Fibroblast of mammary gland (primary cell): Measurements from ENCODE around the gene UCP2.

Experiments used
- DNase-seq: peaks from one replicate; pipeline ENCODE4 v3.0.0-alpha.2; 2010; ENCODE audit warnings: low read depth
- H3K4me3 ChIP-seq: 2 replicates; pipeline ENCODE4 v1.5.1; 2011; ENCODE audit warnings: low read depth, mild to moderate bottlenecking, low read length, moderate library complexity; ENCODE audit not compliant: control insufficient read depth
- TF ChIP-seq, protein P1 (sequence below): conservative IDR thresholded peaks from 2 replicates; pipeline ENCODE4 v1.5.1; 2011; ENCODE audit warnings: low read depth, low read length, inconsistent platforms; ENCODE audit not compliant: control insufficient read depth, insufficient read depth

Gene UCP2

DNA sequence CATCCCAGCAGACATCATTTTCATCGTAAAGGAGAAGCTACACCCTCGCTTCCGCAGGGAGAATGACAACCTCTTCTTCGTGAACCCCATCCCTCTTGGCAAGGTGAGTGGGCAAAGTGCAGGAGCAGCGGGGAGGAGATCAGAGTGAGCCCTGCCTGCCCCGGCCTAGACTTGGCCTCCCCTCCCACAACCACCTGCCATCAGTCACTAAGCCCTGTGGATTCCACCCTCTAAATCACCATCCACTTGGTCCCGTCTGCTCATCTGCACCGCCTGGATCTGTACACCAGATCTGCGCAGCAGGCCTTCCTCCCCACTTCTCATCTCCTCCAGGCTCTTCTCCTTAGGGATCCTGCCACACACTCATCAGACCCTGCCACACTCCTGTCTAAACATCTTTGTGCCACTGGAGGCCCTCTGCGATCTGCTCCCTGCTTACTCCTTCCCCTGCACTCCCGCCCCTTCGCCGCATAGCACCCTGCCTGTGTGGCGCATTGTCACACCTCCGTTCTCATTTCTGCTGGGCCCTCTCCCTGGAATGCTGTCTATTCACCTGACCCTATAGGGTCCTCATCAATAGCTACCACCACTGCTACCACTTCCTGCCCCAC is 14.2 kb downstream of the UCP2 start:
- TF ChIP-seq, protein P1, sequence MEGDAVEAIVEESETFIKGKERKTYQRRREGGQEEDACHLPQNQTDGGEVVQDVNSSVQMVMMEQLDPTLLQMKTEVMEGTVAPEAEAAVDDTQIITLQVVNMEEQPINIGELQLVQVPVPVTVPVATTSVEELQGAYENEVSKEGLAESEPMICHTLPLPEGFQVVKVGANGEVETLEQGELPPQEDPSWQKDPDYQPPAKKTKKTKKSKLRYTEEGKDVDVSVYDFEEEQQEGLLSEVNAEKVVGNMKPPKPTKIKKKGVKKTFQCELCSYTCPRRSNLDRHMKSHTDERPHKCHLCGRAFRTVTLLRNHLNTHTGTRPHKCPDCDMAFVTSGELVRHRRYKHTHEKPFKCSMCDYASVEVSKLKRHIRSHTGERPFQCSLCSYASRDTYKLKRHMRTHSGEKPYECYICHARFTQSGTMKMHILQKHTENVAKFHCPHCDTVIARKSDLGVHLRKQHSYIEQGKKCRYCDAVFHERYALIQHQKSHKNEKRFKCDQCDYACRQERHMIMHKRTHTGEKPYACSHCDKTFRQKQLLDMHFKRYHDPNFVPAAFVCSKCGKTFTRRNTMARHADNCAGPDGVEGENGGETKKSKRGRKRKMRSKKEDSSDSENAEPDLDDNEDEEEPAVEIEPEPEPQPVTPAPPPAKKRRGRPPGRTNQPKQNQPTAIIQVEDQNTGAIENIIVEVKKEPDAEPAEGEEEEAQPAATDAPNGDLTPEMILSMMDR, result no peak
- no peak for DNase-seq

DNA sequence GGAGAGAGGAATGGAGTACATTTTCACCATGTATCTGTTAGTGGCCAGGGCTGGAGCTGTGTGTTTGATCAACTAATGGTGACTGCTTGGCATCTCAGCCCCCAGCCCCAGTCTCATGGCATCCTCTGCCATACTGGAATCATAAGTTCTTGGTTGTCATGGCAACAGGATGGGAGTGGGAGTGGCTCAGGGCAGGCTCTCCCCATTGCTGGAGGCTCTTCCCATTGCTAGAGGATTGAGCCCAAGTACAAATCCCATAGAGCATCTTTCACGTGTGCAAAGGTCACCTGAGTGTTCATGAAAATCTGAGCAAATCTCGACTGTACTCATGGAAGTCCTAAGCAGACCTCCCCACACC is 16.9 kb downstream of the UCP2 start:
- H3K4me3 ChIP-seq, result no peak overlapping the region
- no peak for DNase-seq
- TF ChIP-seq, protein P1, result no peak

More for the DNA sequence above, 14.2 kb downstream of the UCP2 start:
- H3K4me3 ChIP-seq, result no peak overlapping the region

DNA sequence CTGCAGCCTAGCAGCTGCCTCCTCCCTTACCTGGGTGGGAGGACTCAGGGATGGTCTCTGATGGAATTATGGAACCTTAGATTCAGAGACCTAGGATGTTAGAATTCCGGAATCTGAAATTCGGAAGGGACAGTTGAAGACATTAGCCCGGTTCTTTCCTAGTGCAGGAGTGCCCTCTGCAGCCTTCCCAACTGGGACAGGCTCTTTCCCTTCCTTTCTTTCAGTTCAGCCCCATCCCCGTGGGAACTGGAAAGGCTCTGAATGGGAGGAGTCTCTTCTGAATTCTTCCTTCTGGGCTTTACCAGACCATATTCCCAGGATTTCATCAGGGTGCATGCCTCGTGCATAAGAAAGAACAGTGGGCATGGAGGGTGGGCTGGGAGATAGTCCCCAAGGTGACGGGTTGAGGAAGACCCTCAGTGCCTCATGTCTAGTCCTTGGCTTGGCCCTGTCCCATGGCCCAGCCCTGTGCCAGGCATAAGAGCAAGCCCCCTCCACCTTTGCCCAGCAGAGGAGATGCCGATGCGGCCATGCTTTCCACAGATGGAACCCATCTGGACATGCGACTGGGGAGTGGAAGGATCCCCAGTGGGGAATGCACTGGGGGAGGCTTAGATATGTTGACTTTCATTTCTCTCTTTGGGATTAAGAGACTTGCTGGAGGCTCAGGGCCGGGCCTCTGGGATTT is 17.4 kb downstream of the UCP2 start:
- TF ChIP-seq, protein P1, result no peak
- peak; percentile 32 for DNase-seq
- H3K4me3 ChIP-seq, result no peak overlapping the region

DNA sequence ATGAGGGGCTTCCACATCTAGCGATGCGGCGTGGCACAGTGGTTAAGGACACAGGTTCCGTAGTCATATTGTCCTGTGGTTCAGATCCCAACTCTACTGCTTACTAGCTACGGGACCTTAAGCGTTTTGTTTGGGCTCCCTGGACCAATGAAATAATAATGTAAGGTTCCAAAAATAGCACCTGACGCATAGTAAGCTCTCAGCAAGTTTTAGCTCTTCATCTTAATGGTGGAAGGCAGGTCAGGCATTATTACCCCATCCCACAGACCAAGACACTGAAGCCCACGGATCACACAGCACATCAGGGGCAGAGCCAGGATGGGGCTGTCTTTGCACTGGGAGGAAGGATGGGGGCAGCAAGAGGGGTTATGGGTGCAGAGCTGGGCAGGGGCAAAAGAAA is 18.8 kb downstream of the UCP2 start:
- no peak for DNase-seq
- TF ChIP-seq, protein P1, result no peak
- no peak overlapping the region for H3K4me3 ChIP-seq

DNA sequence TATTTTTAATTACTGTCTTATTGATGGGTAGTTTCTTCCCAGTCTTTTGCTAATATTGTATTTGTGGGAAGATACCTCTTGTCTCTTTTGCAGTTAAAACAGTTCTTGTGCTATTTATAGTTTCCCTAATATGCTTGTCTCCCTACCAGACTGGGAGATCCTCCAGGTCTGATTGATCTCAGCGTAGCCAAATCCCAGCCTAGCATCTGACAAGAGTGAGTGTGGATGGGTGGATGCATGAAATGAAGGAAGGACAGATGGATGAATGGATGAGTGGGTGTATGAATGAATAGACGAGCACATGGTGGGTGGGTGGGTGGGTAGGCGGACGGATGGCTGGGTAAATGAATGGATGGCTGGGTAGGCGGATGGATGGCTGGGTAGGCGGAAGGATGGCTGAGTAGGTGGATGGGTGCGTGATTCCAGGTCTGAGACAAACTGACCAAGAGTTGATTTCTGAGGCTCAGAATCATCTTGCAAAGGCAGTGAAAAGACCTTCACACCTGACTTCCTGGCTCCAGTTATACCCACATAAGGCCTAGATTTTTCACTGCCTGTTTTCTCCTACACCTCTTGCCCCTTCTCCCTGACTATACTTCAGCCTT is 20.4 kb downstream of the UCP2 start:
- peak; percentile 15 for DNase-seq
- H3K4me3 ChIP-seq, result no peak overlapping the region
- TF ChIP-seq, protein P1, result no peak

DNA sequence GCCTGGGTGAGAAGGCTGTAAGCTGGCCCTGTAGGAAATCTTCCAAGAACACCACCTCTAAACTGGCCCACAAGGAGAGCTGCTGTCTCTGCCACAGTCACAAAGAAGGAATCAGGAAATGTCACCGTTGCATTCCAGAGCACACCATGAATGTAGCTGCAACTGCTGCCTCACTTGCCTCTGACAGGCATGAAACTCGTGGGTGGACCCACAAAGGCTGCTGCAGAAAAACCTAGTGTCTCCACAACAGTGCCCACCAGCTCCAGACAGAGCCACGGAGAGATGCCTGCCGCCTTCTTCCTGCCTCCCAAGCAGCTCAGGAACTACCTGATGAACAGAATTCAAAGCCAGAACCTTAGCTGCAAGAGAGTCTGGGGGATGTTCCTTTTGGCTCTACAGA is 21.3 kb downstream of the UCP2 start:
- no peak overlapping the region for H3K4me3 ChIP-seq
- TF ChIP-seq, protein P1, result no peak
- no peak for DNase-seq
